SK-N-SH (cell line): ENCODE measurements around the gene AGGF1. TPM values are rescaled to one million over a fixed set of nuclear protein-coding genes. Genes with fewer than 3 reads are reported as not detected.

Experiments
- CTCF ChIA-PET: fragments of 300-600, 350-600 bp; formaldehyde crosslinking; extraction: SDS; loops from one replicate; lab custom pipeline; 2021; lab: Yijun Ruan, JAX
- POLR2A ChIA-PET: fragments of 350-600 bp; sonication (Branson Sonifier 250); formaldehyde crosslinking; extraction: SDS; loops from one replicate; lab custom pipeline; 2020; ENCODE audit warnings: antibody characterized with exemption, inconsistent platforms; lab: Yijun Ruan, JAX
- DNase-seq: peaks from one replicate; pipeline ENCODE4 v3.0.0; 2012
- H2AFZ ChIP-seq: fragments of 200-600 bp; sonication (generic); 2 replicates; pipeline ENCODE4 v1.8.1; 2016; ENCODE audit warnings: antibody characterized with exemption, mild to moderate bottlenecking, low read depth
- H3F3A ChIP-seq: fragments of 200-600 bp; sonication (generic); replicated peaks from 2 replicates; pipeline ENCODE3; 2016; ENCODE audit warnings: antibody characterized with exemption, mild to moderate bottlenecking; ENCODE audit not compliant: insufficient read depth
- H3K27ac ChIP-seq, 2 experiments: fragments of 200-500 bp in 1 of 2; fragments of 200-600 bp in 1 of 2; sonication (Bioruptor generic) in 1 of 2; sonication (generic), shearing (Covaris generic) in 1 of 2; 2 replicates each; pipeline versions ENCODE4 v1.5.1 to v1.6.1; 2014 to 2016; ENCODE audit warnings: low read depth in 2 of 2, inconsistent platforms in 1 of 2, low read length in 1 of 2, mild to moderate bottlenecking in 1 of 2, mixed read lengths in 1 of 2
- H3K27me3 ChIP-seq: fragments of 200-600 bp; sonication (generic), shearing (Covaris generic); 2 replicates; pipeline ENCODE4 v1.6.1; 2016; ENCODE audit warnings: mixed run types; ENCODE audit not compliant: insufficient read depth
- H3K36me3 ChIP-seq, 2 experiments: fragments of 200-500 bp in 1 of 2; fragments of 200-600 bp in 1 of 2; sonication (Bioruptor generic) in 1 of 2; sonication (generic) in 1 of 2; replicated peaks in 1 of 2; 2 replicates each; pipeline versions ENCODE3 to v1.5.1; 2014 to 2016; ENCODE audit warnings: low read length in 1 of 2, mild to moderate bottlenecking in 1 of 2; ENCODE audit not compliant: insufficient read depth in 2 of 2, control insufficient read depth in 1 of 2
- H3K4me1 ChIP-seq, 2 experiments: fragments of 200-500 bp in 1 of 2; fragments of 200-600 bp in 1 of 2; sonication (Bioruptor generic) in 1 of 2; sonication (generic), shearing (Covaris generic) in 1 of 2; 2 replicates each; pipeline versions ENCODE4 v1.5.1 to v1.6.1; 2014 to 2016; ENCODE audit warnings: low read depth in 1 of 2, low read length in 1 of 2, mixed run types in 1 of 2; ENCODE audit not compliant: insufficient read depth in 2 of 2, control insufficient read depth in 1 of 2
- H3K4me2 ChIP-seq: fragments of 200-600 bp; sonication (generic), shearing (Covaris generic); 2 replicates; pipeline ENCODE4 v1.6.1; 2017; ENCODE audit warnings: mixed run types
- H3K4me3 ChIP-seq, 2 experiments: fragments of 200-500 bp in 1 of 2; fragments of 200-600 bp in 1 of 2; sonication (Bioruptor generic) in 1 of 2; sonication (generic), shearing (Covaris generic) in 1 of 2; 2 replicates each; pipeline versions ENCODE4 v1.5.1 to v1.8.1; 2014 to 2016; ENCODE audit warnings: low read depth in 2 of 2, inconsistent platforms in 1 of 2, low read length in 1 of 2, mild to moderate bottlenecking in 1 of 2, mixed read lengths in 1 of 2, moderate library complexity in 1 of 2
- H3K79me2 ChIP-seq: fragments of 200-600 bp; sonication (generic); 2 replicates; pipeline ENCODE4 v1.8.1; 2017; ENCODE audit warnings: mild to moderate bottlenecking; ENCODE audit not compliant: insufficient read depth
- H3K9ac ChIP-seq: fragments of 200-600 bp; sonication (generic); 2 replicates; pipeline ENCODE4 v1.6.1; 2017; ENCODE audit warnings: mixed run types
- H3K9me2 ChIP-seq: fragments of 200-600 bp; sonication (generic); 2 replicates; pipeline ENCODE4 v1.6.1; 2017; ENCODE audit warnings: mixed run types
- H3K9me3 ChIP-seq: fragments of 200-600 bp; sonication (generic); 2 replicates; pipeline ENCODE4 v1.6.1; 2017; ENCODE audit warnings: mixed run types, mild to moderate bottlenecking, moderate library complexity
- H4K20me1 ChIP-seq: fragments of 200-600 bp; sonication (generic); 2 replicates; pipeline ENCODE4 v1.6.1; 2017; ENCODE audit warnings: mild to moderate bottlenecking, mixed run types; ENCODE audit not compliant: insufficient read depth
- CTCF ChIP-seq: fragments of 200-600 bp; sonication (generic); IDR thresholded peaks from 2 replicates; pipeline ENCODE4 v1.6.1; 2017; ENCODE audit warnings: antibody characterized with exemption, mild to moderate bottlenecking, moderate library complexity
- EZH2phosphoT487 ChIP-seq: fragments of 200-600 bp; sonication (generic); IDR thresholded peaks from 2 replicates; pipeline ENCODE4 v1.6.1; 2017; ENCODE audit warnings: low read depth, mixed run types, mild to moderate bottlenecking, antibody characterized with exemption, moderate library complexity, borderline replicate concordance
- FOSL2 ChIP-seq: IDR thresholded peaks from 2 replicates; pipeline ENCODE4 v1.4.0; 2012; ENCODE audit warnings: low read depth, mild to moderate bottlenecking, moderate library complexity, borderline replicate concordance
- FOXJ3 ChIP-seq: sonication (generic); formaldehyde crosslinking; IDR thresholded peaks from 2 replicates; pipeline ENCODE4 v1.5.1; 2020; ENCODE audit warnings: mild to moderate bottlenecking, missing genetic modification reagents
- FOXM1 ChIP-seq: IDR thresholded peaks from 2 replicates; pipeline ENCODE4 v1.4.0; 2012; ENCODE audit warnings: low read depth, mild to moderate bottlenecking
- GABPA ChIP-seq: IDR thresholded peaks from 2 replicates; pipeline ENCODE4 v1.4.0; 2012; ENCODE audit warnings: low read depth, mild to moderate bottlenecking
- IRF3 ChIP-seq: fragments of 150-350 bp; IDR thresholded peaks from 2 replicates; pipeline ENCODE4 v1.6.1; 2016; ENCODE audit warnings: mild to moderate bottlenecking, low read depth, low read length
- JUND ChIP-seq: IDR thresholded peaks from 2 replicates; pipeline ENCODE4 v1.4.0; 2012
- NRF1 ChIP-seq: IDR thresholded peaks from 2 replicates; pipeline ENCODE4 v1.6.1; 2012; ENCODE audit warnings: low read depth, mild to moderate bottlenecking, low read length
- POLR2AphosphoS5 ChIP-seq: IDR thresholded peaks from 2 replicates; pipeline ENCODE4 v1.6.1; 2012; ENCODE audit warnings: low read depth, low read length
- REST ChIP-seq: IDR thresholded peaks from 2 replicates; pipeline ENCODE4 v1.6.1; 2012; ENCODE audit warnings: mild to moderate bottlenecking, low read depth, low read length, moderate library complexity
- RFX5 ChIP-seq: IDR thresholded peaks from 2 replicates; pipeline ENCODE4 v1.6.1; 2012; ENCODE audit warnings: mild to moderate bottlenecking, improper control_type of control experiment, low read length
- RXRA ChIP-seq: IDR thresholded peaks from 2 replicates; pipeline ENCODE4 v1.4.0; 2012; ENCODE audit warnings: low read depth, mild to moderate bottlenecking, borderline replicate concordance
- SIN3A ChIP-seq: IDR thresholded peaks from 2 replicates; pipeline ENCODE4 v1.6.1; 2012; ENCODE audit warnings: low read depth, mild to moderate bottlenecking, low read length, moderate library complexity, borderline replicate concordance
- TAF1 ChIP-seq: IDR thresholded peaks from 2 replicates; pipeline ENCODE4 v1.6.1; 2012; ENCODE audit warnings: low read depth, mild to moderate bottlenecking, low read length, moderate library complexity, borderline replicate concordance
- USF1 ChIP-seq: IDR thresholded peaks from 2 replicates; pipeline ENCODE4 v1.4.0; 2012; ENCODE audit warnings: low read depth, borderline replicate concordance
- USF2 ChIP-seq: fragments of 150-350 bp; IDR thresholded peaks from 2 replicates; pipeline ENCODE4 v1.6.1; 2017; ENCODE audit warnings: antibody characterized with exemption, low read length, low read depth, borderline replicate concordance
- YY1 ChIP-seq: IDR thresholded peaks from 2 replicates; pipeline ENCODE4 v1.4.0; 2012; ENCODE audit warnings: low read depth, mild to moderate bottlenecking
- WGBS: methylation state at CpG from one replicate; pipeline ENCODE4 v1.1.6; 2017; ENCODE audit warnings: low lambda C conversion rate; 5-methylcytosine and 5-hydroxymethylcytosine counted together
- polyA plus RNA-seq, 3 experiments: library from polyadenylated mRNA; depleted of rRNA; stranded (reverse); fragments of >200 nt; gene quantifications; 2 replicates each; pipeline ENCODE4 v1.2.3, GENCODE V29; 2012

AGGF1 gene
- polyA plus RNA-seq, 1 of the 3 experiments (the other 2 are of a cell fraction), result 9.8 TPM

- ChIA-PET POLR2A (no interaction called here), CTCF (no interaction called here)
- Histone ChIP-seq H3K9ac (no peak overlapping the region), H3F3A (peaks cover 6% of the 10 kb centered on the region), H3K36me3 (peaks cover 47 to 55% of the 10 kb centered on the region in 2 experiments), H3K27ac (no peak overlapping the region), H3K9me3 (no peaks in the 10 kb centered on the region), H2AFZ (no peak overlapping the region), H3K4me2 (no peak overlapping the region), H3K9me2 (no peaks in the 10 kb centered on the region), H3K4me3 (no peak overlapping the region), H3K79me2 (no peaks in the 10 kb centered on the region), H3K27me3 (no peaks in the 10 kb centered on the region), H4K20me1 (no peaks in the 10 kb centered on the region), H3K4me1 (no peaks in the 10 kb centered on the region)
- TF ChIP-seq FOXJ3 (no peak), POLR2AphosphoS5 (no peak), NRF1 (no peak), RXRA (no peak), EZH2phosphoT487 (no peak), TAF1 (no peak), GABPA (no peak), RFX5 (no peak), YY1 (no peak), USF1 (no peak), IRF3 (no peak)
- 100% methylated on average over 1 of the region's 1 CpG for WGBS
- no peak for DNase-seq
These were observed 16.3 kb downstream of the AGGF1 start for GRCh38 chr5:77046416-77047073.

- H3K27me3 ChIP-seq, result no peaks in the 10 kb centered on the region
- CTCF ChIA-PET, result interaction anchor here (1.9 to 6.4 kb wide), 3 partner anchors 9 to 22 kb away, joined by 4 to 44 read pairs (median 6); no protein-coding TSS in a partner anchor
- no peaks in the 10 kb centered on the region for H4K20me1 ChIP-seq
- H3K4me3 ChIP-seq, result no peak overlapping the region
- H3K79me2 ChIP-seq, result no peaks in the 10 kb centered on the region
- POLR2A ChIA-PET, result no interaction called here
- no peaks in the 10 kb centered on the region for H3K4me1 ChIP-seq
- no peak overlapping the region for H2AFZ ChIP-seq
- no peaks in the 10 kb centered on the region for H3K9me2 ChIP-seq
- peaks cover 79 to 87% of the 10 kb centered on the region in 2 experiments for H3K36me3 ChIP-seq
- no peak for DNase-seq
- H3K9ac ChIP-seq, result no peak overlapping the region
- H3F3A ChIP-seq, result no peaks in the 10 kb centered on the region
- H3K9me3 ChIP-seq, result no peaks in the 10 kb centered on the region
- no peak overlapping the region for H3K27ac ChIP-seq
- no peak overlapping the region for H3K4me2 ChIP-seq
- WGBS, result 73% methylated on average over 3 of the region's 3 CpGs
- no peak for TF ChIP-seq CTCF
- TF ChIP-seq JUND, result no peak
- TF ChIP-seq GABPA, result no peak
- TF ChIP-seq USF2, result no peak
- no peak for TF ChIP-seq FOSL2
- no peak for TF ChIP-seq SIN3A
- TF ChIP-seq FOXM1, result no peak
- TF ChIP-seq RXRA, result no peak
- TF ChIP-seq POLR2AphosphoS5, result no peak
- TF ChIP-seq USF1, result no peak
- TF ChIP-seq REST, result no peak
These were observed 33.8 kb downstream of the AGGF1 start for GRCh38 chr5:77064040-77064439.
